Stimulated activated CD8-positive, alpha-beta memory T cell treated with anti-CD3 and anti-CD28 coated beads, Interleukin-7, amount 100 ng/mL, for 4 hours (primary cell): ENCODE measurements around the gene CD8A.
"Not testable (repeated sequence)": the region's sequence is repeated elsewhere in the genome, so short reads cannot be mapped to it uniquely, and the experiment has no call there.

ENCODE experiments used
- DNase-seq, 2 donors: peaks; one replicate each; pipeline ENCODE4 v3.0.0-alpha.2; 2020; ENCODE audit warnings: low read depth in 2 of 2

Gene CD8A

DNA sequence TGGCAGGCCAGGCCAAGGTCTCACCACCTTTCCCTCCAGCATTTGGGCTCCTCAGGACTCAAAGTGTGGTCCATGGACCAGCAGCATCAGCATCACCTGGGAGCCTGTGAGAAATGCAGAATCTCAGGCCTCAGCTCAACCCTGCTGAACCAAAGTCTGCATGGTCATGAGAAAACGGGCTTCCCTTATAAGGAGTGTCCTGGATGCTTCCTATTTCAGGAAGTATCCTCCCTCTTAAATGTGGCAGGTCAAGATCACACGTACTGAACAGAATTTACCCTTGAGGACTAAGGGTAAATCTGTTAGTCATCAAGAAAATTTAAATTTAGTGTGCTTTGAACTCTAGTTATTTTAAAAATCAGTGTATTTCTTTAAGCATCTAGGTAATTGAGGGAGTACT lies 11.8 kb downstream of the CD8A start:
- no peak for DNase-seq

DNA sequence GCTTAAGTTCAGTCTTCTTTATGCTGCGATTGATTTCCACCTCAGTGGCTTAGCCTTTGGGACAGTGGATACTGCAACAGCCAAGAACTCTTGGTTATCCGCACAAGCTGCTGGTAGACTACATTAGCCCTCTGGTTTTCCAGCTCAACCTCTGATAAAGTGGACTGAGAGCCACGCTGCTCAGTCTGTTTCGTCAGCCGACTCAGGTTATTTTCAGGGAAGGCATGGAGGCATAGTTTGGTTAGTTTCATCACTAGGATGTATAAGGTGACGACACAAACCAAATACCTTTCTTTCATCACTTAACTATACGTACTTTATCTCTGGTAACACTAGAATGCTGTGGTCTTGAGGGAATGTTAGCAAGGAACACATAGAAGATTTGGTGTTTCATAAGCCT lies 14.2 kb downstream of the CD8A start:
- DNase-seq = no peak

DNA sequence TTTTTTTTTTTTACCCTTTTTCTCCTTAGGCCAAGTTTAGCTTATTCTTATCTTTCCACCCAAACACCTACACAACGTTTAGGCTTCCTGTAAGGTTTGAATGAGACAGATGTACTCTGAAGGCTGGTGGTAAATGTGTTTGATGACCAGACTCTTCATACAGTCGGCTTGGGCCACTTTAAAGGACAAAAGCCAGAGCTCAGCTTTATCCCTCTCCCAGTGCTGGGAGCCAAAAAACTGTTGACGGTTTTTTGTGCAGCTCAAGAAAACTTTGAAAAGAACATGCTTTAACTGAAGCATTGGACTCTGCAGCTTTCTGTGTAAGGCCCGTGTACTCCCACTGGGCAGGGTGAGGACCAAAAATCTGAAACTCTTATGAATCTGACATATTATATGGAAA lies 15.4 kb downstream of the CD8A start:
- DNase-seq = no peak

DNA sequence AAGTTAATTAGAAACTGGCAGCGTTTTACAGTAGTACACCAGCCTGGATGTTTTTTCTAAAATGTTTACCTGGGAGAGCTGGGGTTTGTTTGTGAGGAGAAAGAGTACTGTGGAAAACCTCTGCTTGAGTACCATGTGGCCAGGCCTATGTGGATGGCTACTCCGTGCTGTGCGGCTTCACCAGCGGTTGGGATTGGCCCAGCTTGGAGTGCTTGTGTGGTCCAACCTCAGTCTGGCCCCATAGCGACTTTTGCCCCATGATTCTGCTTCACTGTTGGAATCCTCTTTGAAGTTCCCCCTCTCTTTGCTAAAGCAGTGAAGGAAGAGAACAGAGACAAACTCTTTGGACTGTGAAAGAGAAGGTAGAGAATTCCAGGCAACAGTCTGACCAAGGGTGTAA lies 15.9 kb downstream of the CD8A start:
- no peak for DNase-seq

DNA sequence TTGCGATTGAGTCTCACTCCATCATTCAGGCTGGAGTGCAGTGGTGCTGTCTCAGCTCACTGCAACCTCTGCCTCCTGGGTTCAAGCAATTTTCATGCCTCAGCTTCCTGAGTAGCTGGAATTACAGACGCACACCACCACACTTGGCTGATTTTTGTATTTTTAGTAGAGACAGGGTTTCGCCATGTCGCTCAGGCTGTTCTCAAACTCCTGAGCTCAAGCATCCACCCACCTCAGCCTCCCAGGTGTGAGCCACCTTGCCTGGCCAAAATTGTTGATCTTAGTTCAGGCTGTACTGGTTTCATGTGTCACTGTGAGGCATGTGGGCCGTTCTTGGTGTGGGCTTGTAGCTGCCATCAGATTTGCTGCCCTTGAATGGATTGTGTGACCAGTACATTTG lies 18.1 kb downstream of the CD8A start:
- DNase-seq = no peak

DNA sequence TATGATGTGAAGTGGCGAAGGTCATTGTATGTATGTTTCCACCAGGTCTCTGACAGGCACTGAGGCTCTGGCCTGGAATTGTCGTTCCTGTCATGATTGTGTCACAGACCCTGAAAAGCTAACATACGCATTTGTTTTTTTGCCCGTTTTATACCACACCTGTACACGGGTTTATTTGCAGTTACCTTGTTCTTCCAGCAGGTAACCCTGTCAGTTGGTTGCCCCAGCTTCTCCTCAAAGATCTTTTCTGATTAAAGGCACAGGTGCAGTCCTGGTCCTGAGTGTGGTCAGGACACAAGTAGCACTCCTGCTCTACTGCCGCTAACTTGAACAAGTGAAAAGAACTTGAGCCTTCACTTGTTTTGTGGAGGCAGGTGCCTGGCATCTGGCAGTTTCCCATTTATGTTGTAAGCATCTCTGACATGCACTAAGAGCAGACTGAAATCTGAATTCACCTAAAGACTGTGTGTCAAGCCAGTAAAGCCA lies 19.9 kb downstream of the CD8A start:
- DNase-seq = no peak

DNA sequence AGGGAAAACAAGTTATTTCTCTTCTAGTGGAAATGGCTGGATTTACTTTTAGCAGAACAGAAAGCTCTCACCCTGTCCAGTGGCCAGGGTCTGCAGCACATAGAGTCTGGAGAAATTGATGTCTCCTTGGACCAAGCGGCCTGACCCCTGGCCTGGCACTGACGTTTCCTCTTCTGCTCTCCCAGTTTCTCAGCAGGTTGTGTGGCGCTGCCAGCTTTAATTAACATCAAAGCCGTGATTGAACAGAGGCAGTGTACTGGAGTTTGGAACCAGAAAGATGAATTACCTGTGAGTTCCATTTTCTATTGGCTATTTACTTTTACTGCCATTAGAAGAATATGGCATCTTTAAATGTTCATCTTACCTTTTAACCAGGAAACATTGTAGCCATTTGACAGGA lies 20.9 kb downstream of the CD8A start:
- no peak for DNase-seq

DNA sequence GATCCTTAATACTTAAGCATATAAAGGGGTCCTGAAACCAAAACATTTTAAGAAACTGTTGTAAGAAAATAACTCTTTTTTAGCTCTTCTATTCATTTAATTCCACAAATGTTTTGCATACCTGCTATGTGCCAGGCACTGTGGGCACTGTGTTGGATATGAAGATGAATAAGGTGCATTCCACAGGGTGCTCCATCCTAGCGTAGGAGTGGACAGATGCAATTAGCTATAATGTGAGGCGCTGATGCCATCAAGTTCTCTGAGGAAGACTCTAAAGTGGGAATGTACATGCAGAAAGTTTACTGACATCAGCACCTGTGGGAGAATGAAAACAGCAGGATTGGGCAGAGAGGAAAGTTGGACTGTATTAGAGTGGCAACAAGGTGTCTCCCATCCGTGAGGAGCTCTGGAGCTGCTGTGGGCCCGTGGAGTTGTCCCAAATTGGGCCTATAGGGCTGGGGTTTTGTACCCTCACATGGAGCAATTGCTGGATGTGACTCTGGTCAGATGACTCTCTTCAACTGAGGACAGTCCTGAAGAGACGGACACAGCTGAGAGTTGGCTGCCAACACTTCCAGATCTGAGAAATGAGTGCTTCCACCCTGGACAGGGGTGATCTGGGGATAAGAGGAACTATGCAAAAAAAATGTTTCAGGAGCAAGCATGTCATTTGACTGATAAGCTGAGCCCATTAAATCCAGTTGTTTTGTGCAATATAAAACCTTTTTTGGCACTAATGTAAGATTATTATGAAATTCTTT lies 22.3 kb downstream of the CD8A start:
- no peak for DNase-seq

DNA sequence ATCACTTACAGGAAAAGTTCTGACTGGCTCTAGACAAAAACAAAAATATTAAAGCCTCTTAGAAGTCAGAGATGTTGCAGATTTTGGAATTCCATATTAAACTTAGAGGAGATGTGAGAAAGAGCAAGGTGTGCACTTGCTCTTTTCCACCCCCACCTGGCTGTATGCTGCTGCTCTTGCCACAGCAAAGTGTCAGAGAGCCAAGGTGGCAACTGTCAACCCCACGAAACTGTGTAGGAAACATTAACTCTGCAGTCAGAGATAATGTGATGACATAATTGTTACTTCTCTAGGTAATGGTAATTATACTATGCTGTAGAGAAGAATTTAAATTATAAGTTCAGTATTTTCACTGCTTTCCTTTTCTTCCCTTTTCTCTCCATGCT lies 25.4 kb downstream of the CD8A start:
- no peak for DNase-seq

DNA sequence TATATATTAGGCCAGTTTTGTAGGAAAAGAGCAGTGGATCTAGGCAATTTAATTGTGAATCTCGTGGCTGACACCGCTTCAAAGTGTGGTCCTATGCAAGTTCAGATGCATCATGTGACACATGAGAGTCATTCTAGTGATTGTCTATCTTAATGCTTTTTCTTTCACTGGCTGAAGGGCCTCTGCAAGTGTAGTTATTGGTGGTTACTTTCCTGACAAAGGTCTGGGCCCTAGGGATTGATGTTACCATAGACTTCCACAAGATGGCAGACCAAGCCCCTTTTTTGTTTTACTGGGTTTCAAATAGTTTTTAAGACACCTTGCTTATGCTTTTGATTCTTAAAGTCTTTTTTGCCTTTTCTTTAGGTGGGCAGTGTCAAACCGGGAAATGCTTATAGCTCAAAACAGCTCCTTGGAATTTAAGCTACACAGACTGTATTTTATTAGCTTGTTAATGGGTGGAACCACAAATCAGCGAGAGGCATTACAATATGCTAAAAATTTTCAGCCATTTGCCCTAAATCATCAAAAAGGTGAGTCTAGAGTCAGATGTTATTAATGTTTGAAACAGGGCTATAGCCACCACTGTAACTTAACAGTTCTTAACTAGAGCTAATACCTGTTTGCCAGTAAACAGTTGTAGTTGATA lies 25.9 kb downstream of the CD8A start:
- DNase-seq = no peak

DNA sequence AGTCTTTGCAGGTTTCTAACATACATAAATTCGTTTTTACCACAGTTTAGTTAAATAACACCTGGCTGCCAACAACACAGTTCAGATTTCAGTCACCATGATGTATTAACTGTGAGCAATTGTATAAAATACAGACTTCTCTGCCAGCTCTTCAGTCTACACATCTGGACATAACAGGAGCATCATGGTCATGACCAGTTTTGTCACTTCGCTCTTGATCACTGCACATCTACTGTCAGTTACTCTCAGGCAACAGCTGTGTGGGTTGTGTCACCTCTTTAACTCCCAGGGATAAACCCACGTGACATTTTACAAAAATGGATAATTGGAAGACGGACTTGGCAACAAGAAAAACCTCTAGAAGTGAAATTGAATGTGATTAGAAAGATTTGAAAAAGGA lies 30.3 kb downstream of the CD8A start:
- no peak for DNase-seq

DNA sequence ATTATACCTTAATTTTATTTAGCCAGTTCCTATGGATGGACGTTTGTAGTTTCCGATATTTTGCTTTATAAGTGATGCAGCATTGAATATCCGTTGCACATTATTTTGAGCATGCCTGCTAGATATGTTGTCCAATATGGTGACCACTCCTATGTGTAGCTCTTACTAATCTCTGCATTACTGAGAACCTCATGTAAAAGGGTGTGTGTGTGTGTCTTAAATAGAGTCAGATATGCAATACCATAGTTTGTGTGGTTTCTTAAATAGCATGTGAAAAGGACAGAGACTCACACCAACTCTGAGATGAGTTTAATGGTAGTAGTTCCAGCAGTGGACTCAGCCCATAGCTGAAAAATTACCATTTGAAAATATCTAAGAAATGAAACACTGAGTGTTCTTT lies 32.3 kb downstream of the CD8A start:
- DNase-seq = no peak

DNA sequence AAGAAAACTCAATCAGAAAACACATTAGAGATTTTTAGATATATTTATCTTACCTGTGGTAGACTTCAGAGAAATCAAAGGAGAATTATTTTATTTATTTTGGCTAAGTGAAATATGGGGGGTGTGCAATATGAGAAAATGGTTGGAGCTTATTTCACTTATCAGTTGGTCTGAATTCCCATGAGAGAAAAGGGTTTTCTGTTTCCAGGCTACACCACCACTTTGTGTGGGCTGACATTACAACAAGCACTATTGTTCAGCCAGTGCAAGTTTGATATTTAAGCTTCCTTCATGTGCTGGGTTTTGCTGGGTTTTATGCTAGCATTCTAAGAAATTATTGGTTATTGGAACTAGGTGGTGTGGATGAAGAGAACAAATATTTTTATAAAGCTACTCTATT lies 37.1 kb downstream of the CD8A start:
- no peak for DNase-seq

DNA sequence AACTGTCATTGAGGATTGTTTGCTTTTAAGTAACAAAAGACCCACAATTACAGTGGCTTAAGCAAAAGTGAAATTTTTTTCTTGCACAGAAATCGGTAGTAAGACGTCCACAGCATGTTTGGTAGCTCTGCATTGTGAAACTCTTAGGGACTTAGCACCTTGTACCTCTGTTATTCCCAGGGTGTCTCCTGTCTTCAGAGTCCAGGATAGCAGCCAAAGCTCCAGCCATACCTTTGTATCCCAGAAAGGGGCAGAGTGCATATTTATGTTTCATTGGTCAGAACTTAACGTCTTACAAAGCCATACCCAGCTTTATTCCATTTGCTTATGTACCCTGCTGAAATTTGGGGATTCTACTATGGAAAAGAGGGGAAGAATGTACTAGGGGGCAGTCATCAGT lies 37.8 kb downstream of the CD8A start:
- no peak for DNase-seq

DNA sequence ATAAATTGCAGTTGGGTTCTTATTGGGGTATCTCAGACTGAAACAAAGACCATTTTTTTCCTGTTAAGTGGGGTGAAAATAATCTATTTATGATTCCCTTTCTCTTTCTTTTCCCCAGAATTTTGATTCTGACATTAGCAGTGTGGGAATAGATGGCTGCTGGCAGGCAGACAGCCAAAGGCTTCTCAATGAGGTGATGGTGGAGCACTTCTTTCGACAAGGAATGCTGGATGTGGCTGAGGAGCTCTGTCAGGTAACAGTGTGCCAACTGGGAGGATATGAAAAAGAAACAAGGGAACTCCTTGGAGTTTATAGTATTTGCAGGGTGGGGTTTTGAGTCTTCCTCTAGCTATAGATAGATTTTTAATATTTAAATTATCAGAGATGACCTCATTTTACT lies 38.9 kb downstream of the CD8A start:
- DNase-seq = no peak

DNA sequence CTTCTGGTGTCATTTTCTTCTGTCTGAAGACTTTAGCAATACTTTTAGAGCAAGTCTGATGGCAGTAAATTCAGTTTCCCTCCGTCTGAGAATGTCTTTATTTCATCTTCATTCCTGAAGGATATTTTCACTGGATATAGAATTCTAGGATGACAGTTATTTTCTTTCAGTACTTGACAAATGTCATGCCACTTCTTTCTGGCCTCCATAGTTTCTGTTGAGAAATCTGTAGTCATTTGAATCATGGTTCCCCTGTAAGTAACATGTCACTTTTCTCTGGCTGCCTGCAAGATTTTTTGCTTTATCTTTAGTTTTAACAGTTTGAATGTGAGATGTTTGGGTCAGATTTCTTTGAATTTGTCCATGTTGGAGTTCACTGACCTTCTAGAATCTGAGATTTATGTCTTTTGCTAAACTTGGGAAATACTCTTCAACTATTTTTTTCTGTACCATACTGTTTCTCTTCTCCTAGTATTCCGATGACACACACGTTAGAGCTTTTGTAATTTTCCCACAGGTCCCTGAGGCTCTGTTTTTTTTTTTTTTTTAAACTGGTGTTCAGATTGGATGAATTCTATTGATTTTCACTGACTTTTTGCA lies 40.4 kb downstream of the CD8A start:
- no peak for DNase-seq

DNA sequence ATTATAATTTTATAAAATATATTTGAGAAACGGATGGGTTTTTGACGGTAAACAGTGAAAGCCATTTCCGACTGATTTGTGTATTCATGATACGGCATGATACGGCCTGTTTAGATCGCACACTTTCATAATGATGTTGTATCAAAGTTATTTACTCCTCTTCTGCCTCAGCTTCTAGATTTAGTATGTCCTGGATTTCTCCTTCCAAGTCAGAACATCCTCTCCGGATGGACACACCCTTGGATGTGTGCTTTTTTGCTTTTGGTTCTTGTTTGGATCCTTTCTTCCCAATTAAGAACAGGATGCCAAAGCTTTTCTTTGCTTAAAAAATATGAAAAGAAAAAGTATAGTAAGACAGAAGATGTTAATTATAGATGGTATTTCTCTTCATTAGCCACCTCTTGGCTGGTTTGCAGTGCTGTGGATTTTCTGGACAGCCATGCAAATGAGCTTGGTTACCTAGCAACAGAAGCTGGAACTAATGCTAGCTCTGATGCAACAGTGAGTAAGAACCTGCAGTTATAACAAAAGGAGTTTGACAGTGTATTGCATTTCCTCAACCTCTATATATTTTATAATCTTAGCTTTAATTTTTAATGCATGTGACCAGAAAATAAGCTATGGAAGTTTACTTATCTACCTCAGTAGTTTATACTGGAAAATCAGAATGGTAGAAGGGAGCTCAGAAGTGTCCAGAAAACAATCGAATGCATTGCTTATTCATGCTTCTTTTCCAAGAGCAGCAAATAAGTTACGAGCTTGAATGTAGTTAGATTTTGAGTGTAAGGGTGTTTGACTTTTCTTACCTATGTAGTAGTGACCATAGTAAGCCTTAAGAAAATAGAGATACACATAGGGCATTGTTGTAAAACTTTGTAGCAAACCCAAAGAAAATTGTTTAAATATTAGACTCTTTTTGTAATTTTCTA lies 42.7 kb downstream of the CD8A start:
- DNase-seq = no peak

DNA sequence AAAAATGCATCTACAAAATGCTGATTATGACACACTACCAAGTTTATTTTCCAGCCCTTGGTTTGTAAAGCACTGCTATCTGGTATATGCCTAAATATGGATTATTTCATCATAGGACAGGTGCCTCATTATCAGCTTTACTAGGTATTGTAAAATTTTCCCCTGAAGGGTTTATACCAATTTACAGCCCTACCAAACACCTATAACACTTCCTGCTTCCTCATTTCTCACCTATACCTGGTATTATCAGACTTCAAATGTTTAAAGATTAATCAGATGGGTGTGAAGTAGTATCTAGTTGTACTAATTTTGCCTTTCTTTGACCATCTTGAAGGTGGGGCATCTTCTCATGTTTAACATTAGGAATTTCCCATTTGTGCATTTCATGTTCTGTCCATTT lies 43.8 kb downstream of the CD8A start:
- no peak for DNase-seq

DNA sequence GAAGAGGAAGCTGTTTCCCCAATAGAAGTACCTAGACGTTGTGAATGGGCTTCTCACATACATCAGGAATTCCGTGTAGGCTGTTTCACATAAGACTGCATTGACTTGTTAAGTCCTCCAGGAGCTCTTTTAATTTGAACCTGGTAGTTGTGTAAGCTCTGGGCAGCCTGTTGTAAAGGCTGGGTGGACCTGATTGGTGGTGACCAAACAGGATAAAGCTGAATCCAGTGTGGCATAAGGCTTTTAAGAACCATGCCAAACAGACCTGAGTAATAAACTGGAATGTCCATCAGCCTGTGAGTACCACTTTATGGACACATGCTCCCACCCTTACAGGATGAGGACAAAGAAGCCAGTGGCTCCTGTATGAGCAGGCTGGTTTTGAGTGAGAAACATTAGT lies 46.6 kb downstream of the CD8A start:
- DNase-seq = no peak

DNA sequence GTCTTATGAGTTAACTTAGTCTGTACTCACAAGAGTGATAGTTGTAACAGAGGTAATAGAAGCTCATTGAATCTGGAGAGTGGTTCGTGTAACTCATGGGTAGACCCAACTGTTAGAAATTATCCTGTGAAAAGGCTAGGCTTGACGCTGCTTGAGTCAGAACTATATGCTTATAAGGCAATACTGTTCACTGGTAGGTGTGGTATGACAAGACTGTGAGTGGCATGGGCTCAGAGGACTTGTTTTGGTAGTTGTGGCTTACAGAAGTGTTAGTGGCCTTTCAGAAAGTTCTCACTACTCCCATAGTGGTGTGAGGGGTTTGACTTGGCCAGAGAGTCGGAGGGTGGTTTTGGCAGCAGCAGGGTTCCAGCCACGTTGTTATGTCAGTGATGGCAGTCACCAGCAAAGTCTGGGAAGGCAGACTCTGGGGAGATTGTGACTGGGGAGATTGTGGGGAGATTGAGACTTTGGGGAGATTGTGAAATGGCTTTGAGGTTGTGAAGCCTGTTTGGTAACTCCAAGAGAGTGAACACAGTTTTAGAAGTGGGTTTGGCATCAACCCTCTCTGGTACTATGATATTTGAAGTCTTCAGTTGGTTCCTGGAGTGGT lies 48.7 kb downstream of the CD8A start:
- DNase-seq = not testable (repeated sequence)

DNA sequence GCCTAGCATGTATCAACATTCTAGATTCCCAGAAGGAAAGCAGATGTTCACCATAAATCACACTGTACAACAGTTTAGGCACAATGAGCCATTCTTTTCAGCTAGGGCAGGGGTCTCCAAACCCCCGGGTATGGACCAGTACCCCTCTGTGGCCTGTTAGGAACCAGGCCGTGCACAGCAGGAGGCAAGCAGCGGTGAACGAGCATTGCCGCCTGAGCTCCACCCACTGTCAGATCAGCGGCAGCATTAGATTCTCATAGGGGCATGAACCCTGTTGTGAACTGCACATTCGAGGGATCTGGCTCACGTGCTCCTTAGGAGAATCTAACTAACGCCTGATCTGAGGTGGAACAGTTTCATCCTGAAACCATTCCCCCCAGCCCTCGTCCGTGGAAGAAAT lies 50.8 kb downstream of the CD8A start:
- not testable (repeated sequence) for DNase-seq

DNA sequence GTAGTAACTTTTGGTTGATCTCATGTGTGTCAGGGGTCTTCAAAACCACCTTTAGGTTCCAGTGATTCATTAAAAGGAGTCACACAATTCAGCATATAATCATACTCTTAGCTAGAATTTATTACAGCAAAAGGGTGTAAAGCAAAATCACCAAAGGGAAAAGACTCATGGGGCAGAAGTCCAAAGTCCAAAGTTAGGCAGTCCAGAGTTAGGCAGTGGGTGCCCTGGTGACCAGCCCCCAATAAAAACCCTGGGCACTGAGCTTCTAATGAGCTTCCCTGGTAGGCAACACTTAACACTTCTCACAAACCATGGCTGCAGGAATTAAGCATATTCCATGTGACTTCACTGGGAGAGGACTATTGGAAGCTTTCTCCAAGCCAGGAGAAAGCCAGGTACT lies 51.2 kb downstream of the CD8A start:
- DNase-seq = not testable (repeated sequence)
